Activated T-cell treated with anti-CD3 and anti-CD28 coated beads for 1 hour (primary cell): ENCODE data around the gene ZBTB43.

Experiments
- DNase-seq: peaks from one replicate; pipeline ENCODE4 v3.0.0-alpha.2; 2020; ENCODE audit warnings: low read depth

The ZBTB43 gene

GRCh38 chr9:126859111-126859510 is 54.3 kb downstream of the ZBTB43 start:
- DNase-seq = no peak

- DNase-seq = peak; percentile 76
These were observed 55.4 kb downstream of the ZBTB43 start, which contains the start of gene ZBTB34 for GRCh38 chr9:126860077-126860756. TSS of gene ZBTB34 (plus strand) at chr9:126860639. CDS start at chr9:126879400, 18,761 bp downstream.

DNA sequence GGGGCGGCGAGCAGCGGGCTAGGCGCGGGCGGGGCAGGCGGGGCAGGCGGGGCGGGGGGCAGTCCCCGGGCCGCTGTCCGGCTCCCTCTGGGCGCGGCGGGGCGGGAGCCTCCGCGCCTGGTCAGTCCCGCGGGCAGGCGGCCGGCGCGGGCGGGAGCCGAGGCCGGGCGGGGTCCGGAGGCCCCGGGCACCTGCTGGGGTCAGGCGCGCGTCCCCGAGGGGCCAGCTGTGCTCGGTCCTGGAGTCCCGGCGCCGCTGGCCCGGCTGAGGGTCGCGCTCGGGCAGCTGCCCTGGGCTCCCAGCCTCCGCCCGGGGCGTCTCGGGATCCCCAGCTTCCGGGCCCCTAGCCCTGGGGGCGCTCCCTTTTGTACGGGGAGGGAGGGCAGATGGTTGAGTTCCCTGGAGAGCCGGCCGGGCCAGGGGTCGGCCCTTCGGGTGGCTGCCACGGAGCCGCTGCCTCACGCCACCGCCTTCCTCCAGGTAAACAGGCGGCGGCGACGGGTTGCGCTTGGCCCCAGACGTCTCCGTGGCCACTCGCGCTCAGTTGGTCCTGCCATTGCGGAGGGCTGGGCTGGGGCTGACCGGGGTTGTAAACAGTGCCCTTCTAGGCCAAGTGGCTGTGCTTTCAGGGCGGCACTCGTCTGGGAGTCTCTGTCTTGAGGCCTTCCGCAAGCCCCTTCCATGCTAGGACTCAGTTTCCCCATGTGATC is 56.1 kb downstream of the ZBTB43 start:
- DNase-seq = no peak

- DNase-seq = no peak
These were observed 56.9 kb downstream of the ZBTB43 start for GRCh38 chr9:126861707-126862103.

DNA sequence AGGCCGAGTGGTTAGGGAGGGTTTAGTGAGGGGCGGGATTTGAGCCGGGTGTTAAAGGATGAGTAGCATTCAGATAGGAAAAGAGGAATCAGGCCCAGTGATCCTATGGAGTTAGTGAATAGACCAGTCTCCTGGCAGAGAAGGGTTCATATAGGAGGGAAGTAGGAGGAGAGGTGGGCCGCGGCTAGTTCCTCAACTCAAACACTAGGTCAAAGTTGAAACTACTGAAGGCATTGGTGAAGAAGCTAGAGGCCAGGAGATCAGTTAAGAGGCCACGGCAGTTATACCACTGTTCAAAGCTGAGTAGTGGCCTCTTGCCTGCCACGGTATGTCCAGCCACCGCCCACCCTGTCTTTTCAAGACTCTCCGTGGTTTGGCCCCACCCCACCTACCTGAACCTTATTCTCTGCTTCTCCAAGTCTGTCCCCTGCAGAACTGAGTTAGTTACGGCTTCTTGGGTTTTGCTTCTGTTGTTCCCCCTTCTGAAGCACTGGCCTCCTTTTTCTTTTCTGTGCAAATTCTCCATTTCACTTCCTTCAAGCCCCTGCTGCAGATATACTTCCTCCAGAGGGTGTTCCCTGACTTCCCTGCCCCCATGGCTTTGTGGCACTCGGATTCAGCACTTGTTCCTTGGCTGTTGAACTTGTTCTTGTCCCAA is 57.4 kb downstream of the ZBTB43 start:
- no peak for DNase-seq

DNA sequence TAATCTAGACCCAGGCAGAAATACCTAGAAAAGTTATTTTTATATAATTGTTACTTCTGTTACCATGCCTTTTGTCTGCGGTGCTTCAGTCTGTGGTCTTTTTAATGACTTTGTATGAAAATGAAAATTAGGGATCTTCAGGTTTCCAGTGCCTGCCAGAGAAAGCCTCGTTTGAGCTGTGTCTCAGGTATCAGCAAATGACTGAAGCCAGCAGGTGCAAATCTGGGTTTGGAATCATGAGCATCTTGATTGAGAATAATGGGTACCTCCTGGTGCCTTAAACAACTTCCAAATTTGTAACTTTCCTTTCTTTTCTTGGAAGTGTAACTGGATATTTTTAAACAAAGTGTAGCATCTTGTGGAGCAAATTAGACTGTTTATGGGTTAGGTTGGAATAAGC is 59.9 kb downstream of the ZBTB43 start:
- no peak for DNase-seq

DNA sequence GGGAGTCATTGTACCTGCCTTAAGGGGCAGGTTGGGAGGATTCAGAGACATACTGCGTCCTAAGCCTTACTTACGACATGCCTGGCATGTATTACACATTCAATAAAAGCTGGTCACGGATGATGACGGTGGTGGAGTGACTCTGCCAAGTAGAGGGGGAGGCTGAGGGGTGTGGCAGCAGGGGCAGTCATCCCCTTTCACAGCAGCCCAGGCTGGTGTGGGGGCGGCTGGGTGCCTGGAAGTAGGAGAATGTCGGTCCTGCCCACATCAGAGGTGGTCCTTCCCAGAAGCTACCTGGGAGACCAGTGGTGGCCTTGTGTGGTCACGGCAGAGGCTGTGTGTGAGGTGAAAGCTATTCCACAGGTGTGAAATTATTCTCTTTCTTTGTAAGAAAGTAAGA is 64.5 kb downstream of the ZBTB43 start:
- no peak for DNase-seq

DNA sequence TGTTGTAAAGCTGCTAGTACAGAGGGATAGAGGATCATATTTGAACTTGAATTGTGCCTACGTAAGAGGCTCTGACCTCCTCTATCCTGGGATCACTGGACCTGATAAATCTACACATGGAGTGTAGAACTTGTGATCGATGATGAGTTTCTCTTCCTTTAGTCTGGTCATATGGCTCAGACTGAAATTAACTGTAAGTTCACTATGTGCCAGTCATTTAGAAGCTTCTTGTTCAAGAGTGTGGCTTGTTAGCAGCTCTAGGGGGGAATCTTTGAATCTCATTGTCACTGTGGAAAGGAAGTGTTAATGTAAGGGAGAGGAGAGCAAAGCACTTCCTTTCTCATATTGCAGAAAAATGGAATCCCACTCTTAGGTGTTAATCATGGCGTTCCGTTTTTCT is 67.7 kb downstream of the ZBTB43 start:
- DNase-seq = no peak

- DNase-seq = no peak
These were observed 69.9 kb downstream of the ZBTB43 start for GRCh38 chr9:126874546-126875314.

DNA sequence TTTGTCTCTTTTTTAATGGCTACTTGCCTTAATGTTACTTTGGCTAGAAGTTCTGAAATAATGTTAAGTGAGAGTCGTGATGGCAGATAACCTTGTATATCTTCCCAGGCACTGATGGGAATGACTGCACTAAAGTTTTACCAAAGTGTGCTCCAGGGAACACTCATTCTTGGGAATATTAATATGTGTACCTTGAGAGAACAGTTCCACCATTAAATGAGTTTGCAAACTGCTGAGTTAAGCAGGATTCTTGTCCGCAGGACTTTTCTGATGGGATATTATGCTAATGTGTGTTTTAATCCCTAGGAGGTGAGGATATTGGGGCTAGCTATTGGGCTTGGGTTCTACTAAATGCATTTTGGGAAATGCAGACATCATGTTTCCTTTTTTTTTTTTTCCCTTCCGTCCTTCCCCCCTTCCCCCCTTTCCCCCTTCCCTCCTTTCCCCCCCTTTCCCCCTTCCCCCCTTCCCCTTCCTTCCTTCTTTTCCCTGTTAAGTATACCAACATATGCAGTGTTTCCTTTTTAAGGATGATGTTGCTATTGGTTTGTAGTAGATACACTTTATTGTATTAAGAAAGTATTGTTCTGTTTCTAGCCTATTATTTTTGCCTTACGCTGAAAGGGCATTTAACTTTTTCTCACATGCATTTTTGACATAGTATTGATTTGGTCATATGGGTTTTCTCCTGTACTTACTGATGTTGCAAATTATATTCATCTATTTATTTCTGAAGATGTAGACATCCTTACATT is 71.1 kb downstream of the ZBTB43 start:
- DNase-seq = no peak

- no peak for DNase-seq
These were observed 71.7 kb downstream of the ZBTB43 start for GRCh38 chr9:126876531-126876930.

- DNase-seq = no peak
These were observed 72.6 kb downstream of the ZBTB43 start for GRCh38 chr9:126877418-126877817.

- DNase-seq = no peak
These were observed 74.4 kb downstream of the ZBTB43 start for GRCh38 chr9:126879288-126879687.

GRCh38 chr9:126880226-126880946 is 75.5 kb downstream of the ZBTB43 start:
- DNase-seq = no peak

GRCh38 chr9:126880947-126881332 is 76.1 kb downstream of the ZBTB43 start:
- DNase-seq = no peak

DNA sequence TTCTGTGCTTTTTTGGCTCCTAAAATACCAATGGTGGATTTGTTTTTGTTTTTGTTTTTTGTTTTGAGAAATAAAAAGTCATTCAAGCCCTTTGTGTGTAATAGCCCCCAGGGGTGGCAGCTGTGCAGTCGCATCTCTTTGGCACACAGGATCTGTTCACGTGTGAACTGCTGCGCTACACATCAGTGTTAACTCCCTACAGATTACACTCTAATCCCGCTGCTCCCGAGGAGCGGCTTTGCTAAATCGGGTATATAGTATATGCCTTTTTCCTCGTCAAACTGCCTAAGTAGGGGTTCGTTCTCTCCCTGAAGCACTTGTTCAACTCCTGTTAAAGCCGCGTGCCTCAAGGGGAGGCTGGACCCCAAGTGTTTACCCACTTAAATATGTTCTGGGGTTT is 77.9 kb downstream of the ZBTB43 start:
- no peak for DNase-seq

GRCh38 chr9:126883636-126884035 is 78.8 kb downstream of the ZBTB43 start:
- no peak for DNase-seq

DNA sequence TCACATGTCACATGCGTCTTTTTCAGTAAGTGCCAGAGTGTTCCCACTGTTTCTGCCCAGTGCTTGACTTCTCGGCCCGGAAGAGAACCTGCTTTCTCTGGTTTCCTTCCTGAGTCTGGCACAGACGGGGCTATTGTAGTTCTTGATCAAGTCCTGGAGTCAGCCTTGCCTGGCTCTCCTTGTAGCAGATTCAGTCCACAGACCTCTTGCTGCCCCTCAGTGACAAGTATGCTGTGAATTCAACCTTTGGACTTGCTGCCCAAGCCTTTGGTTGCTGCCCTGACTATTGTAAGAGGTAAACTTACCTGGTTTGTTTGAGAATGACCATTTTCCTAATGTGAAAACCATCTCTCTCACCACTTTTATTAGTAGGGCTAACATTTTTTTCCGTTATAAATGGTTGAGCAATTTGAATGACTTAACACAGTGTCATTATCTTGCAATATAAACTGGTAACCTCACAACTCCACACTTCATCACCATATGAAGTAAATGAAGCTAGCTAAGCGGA is 80.3 kb downstream of the ZBTB43 start:
- DNase-seq = no peak

DNA sequence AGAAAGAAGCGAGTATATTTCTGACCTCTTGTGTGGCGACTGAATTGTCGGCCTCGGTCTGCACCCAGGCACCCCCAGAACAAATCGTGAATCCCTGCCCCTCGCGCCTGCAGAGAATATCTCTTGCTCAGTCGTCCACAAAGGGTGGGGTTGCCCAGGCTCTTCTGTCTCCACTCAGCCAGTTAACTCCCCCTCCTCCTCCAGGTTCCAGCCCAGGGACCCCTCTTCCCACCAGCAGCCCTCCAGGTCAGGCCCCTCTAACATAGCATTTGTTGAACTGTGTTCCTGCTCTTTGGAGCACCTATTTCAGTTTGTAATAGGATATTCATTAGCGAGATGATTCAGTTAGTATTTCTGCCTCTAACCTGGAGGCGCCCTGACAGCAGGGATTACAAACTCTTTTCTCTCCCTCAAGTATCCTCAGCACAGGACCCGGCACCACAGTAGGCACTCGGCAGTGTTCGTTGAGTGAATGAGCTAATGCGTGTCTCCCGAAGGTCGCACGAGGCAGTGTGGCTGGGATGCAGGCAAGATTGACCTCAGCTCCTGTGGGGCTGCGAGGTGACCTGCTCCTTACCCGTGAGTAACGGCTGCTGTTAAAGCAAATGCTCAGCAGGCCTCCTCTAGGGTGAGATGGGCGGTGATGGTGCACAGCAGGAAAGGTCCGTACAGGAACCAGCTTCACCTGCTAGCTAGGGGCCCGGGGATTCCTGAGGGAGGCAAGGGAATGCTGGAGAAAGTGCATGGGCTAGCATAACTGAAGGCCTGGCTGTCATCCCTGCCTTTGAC is 81.4 kb downstream of the ZBTB43 start:
- no peak for DNase-seq

DNA sequence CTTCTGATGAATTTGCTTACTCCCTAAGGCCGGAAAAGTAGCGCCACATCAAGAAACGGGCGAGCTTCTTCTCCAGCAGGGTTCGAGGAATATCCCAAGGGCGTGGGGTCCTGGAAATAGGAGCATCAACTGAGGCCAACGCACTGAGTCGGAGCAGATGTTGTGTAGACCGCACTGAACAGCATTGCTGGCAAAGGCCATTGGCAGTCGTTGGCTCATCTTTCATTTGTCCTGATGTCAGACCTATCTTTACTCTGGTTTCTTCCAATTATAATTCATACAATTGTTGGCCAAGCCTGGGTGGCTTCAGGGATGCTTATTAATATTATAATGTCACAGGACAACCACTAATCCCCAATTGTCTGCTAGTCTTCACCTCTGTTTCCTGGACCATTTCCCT is 82.1 kb downstream of the ZBTB43 start:
- DNase-seq = no peak
